ENCODE results near the gene TRPV4.

TRPV4 gene

DNA sequence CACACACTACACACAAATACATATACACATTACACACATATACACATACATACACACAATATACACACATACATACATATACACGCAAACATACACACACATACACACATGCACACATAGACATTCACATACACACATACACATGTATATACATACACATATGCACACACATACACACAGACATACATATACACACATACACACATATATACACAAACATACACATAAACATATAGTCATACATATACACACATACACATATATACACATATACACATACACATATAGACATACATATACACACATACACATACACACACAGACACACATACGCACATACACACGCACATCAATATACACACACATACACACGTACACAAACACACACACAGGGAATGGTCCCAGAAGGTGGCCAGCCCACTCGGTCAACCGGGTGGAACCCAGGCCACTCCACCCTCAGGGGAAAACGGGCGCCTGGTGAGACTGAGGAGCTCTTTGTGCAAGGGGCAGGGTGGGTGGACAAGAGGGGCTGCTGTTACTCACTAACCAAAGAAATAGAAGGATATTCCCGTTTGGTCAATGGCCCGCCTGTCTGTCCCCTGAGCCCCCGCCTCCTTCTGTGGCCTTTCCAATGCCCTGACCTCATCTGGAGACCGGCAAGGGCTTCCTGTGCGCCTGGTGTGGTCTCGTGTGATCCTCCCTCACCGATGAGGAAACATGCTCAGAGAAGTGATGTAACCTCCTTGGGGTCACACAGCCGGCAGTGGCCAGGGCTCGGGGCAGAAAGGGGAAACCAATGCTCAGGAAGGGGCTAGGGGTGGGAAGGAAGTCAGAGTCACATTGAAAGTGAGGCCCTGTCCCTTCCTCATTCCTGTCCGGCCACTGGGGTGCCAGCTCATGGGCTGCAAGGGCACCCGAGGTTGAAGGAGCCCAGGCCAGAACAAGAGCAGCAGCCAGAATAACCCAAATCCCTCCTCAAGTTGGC lies 5.3 kb downstream of the TRPV4 start:
- ATAC-seq: no peak

DNA sequence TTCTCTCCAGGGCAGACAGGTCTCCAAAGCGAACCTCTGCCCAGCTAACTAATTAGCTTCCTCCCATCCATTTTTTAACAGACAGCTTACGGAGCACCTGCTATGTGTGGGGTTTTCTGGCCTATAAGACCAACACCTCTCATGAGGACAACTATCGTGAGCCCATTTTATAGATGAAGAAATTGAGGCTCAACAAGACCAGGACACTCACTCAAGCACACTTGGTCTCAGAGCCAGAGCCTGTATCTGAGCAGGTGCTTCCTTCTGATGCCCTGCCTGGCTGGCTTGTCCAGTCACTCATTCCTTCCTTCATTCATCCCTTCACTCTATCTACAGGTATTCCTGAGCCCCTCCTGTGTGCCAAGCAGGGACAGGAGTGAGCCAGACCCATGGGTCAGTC lies 6.1 kb downstream of the TRPV4 start:
- ATAC-seq: no peak

DNA sequence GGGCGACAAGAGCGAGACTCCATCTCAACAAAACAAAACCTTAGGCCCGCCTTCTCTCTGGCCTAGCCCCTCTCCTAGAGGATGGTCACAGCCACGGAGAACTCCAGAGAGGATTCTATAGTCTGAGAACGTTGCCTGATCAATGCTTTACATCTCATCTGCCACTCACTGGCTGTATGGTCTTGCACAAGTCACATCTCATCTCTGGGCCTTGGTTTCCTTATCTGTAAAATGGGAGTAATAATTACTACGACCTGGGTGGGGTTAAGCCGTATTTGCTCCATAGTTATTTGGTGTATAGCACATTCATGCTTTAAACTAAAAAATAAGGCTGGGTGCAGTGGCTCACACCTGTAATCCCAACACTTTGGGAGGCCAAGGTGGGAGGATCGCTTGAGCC lies 8.5 kb downstream of the TRPV4 start:
- ATAC-seq: no peak

DNA sequence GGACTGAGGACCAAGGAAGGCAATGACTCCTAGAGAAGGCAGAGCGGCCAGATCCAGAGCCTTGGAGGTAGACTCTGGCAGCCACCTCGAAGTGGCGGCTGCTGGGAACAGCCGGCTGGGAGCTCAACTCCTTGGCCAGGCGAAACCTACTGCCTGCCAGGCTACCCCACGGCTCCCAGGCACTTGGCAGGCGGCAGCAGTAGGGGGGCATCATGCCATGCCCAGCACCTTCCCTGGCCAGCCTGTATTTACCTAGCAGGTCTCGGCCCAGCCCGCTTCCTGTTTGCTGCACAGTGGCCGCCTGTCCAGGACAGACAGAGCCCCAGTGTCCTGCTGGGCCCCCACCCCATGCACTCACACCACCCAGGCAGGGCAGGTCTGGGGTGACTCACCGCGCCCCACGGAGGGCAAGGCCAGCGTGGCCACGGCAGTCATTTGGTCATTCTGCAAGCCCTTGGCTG lies 10.2 kb downstream of the TRPV4 start:
- no peak for ATAC-seq

DNA sequence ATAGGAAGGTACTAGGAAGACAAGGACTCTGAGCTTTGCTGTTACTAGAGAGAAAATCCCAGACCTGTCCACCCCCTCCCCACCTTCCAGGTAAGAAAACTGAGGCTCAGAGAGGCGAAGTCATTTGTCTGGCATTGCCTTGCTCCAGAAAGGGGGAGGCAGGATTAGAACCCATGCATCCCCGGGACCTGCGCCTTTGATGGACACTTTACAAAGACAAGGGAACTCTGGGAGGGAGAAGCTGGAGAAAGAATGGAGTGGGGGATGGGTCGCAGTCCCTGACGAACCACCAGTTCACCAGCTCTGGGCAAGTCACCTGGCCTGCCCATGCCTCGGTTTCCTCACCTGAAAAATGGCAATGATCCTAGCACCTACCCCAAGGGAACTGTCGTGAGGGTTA lies 10.8 kb downstream of the TRPV4 start:
- ATAC-seq: no peak

DNA sequence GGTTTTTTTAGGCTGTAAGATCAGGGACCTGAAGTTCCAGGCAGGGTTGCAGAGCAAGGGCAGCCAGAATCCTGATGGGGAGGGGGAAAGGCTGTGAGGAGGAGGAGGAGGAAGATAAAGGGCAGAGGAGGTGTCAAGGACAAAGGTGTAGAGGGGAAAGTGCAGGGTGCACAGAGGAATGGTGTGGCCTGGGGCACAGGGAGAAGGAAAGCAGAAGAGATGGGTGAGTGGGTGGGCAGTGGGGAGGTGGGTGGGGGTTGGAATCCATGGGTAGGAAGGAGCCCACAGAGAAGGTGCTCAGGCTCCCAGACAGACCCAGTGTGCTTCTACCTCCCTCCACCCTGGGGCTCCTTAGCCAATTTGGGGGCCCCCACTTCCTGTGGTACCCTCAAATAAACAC lies 11.2 kb downstream of the TRPV4 start:
- no peak for ATAC-seq

DNA sequence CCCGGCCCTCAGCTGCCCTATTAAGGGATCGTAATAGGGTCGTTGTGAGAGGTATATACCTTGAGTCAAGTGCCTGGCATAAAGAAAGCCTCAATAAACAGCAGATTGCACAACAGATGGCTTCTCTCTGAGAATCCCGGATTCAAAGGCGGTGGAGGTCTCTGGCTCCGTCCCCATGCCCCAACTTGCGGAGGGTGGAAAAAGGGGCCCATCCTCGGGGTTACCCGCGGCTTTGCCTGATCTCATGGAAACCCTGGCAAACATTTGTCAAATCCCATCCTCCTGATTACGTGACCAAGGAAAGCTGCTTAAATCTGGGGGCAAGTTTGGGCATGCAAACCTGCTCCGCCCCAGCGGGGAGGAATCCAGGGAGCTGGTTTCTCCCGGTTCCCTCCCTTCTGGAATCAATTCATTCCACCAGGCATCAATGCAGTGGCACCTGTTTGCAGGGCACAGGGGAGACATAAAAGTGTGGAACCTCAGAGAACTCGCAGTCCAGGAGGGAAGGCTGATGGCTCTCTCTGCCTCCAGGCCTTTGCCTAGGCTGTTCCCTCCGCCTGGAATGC lies 12.3 kb downstream of the TRPV4 start:
- no peak for ATAC-seq

DNA sequence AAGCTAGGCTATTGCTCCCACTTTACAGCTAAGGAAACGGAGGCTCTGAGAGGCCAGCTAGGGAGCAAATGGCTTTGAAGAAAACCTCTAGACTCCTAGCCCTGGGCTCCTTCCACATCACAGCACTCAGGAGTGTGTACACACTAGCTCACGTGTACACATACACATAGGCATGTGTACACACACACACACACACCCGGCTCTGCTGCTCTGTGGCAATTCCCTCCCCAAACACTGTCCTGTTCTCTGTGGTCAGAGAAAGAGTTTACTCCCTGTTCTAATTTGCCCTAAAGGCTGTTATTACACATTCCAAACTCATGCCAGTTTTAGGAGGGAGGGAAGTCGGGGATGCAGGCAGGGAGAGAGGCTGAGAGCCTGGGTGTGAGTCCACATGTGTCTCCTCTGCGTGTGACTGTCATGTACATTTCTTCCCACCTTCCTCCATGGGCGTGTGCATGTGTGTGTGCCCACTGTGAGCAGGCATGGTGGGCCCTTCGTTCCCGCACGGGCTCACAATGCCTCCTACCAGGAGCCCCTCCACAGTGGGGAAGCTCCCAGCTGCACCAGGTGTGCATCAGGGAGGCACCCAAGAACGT lies 14.2 kb downstream of the TRPV4 start:
- no peak for ATAC-seq

DNA sequence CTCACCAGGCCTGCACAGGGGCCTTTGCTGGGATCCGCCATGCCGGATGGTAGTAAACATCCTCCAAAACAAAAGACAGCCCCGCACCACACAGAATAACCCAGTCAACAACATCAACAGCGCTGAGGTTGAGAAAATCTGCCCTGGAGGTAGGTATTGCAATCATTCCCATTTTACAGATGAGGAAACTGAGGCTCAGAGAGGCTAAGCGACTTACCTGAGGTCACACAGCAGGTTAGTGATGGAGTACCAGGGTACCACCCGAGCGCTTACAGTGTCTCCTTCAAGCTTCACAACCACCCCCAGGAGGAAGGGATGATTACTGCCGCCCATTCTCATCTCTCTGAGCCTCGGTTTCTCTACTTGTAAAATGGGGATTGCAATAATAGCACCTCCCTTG lies 14.9 kb downstream of the TRPV4 start:
- ATAC-seq: no peak

DNA sequence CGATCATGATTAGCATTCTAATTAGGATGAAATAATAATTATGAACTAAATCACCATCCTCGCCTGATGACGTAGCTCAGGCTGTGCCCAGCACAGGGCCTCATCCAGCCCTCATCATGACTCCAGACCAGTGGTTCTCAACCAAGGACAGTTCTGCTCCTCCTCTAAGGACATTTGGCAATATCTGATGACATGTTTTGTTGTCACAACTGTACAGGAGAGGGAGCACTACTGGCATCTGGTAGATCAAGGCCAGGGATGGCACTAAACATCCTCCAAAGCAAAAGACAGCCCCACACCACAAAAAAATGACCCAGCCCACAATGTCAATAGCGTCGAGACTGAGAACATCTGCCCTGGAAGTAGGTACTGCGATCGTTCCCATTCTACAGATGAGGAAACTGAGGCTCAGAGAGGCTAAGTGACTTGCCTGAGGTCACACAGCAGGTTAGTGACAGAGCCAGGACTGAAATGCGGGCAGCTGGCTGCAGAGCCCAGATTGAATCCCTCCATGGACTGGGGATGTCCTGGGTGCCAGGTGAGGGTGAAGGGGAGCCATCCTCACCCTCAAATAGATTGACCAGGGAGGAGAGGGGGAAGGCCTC lies 15.5 kb downstream of the TRPV4 start:
- no peak for ATAC-seq

DNA sequence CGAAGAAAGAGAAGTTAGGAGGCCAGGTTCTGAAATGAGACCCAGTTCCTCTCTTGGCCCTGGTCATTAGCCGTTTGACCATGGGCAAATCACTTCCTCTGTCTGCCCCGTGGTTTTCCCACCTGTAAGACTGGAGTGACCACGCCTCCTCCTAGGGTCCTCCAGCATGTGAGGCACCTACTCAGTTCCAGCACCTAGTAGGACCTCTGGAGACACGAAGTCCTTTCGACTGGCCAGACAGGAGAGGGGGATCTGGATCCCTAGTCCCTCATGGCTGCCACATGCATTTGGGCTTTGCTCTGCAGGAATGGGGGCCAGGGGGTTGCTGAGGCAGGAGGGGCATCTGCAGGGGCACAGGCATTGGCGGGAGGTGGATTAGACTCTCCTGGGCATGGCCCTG lies 16.3 kb downstream of the TRPV4 start:
- no peak for ATAC-seq

DNA sequence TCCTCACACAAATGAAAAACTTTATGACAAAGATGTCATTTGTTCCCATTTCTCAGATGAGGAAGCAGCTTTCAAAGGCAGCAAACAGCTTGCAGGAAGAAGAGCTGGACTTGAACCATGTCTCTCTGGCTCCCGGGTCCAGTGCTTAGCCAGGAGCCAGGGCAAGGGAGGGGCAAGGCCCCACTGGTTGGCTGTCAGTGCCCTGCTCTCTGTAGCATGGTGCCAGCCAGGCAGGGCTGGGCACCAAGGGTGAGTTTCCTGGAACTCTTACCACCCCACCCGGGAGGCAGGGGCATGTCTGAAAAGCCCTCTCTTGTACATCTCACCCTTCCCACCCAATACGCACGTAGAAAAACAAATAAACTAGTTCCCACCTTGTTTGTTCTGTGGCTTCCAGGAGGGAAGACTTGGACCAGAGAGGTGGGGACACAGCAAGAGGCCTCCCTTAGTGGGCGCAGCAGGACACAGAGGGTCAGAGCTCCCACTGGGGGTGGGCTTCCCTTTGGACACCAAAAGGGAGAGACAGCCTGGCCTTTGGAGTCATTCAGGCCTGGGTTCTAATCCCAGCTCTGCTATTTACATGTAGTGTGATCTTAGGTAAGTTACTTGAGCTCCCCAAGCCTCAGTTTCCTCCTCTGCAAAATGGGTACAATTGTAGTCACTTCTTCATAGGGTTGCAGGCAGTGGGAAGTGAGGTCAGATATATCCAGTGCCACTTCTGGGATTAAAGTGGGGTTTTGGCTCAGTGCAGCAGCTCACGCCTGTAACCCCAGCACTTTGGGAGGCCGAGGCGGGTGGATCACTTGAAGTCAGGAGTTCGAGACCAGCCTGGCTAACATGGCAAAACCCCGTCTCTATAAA lies 17.2 kb downstream of the TRPV4 start:
- no peak for ATAC-seq

DNA sequence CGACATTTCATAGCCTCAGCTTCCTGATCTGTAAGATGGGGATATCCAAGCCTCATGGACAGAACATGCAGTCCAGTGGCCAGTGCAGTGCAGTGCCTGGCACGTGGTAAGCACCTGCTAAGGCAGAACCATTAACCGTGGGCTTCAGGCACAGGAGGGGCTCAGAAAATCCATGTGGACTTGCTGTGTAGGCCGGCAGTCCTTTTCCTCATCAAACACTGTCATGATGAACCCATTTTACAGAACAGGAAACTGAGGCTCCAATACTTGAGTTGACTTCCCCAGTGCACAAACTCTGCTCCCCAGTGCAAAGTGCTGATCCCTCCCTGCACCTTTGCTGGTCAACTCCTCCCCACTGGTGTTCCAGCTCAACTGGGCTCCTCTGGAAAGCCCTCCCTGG lies 18.0 kb downstream of the TRPV4 start:
- no peak for ATAC-seq

DNA sequence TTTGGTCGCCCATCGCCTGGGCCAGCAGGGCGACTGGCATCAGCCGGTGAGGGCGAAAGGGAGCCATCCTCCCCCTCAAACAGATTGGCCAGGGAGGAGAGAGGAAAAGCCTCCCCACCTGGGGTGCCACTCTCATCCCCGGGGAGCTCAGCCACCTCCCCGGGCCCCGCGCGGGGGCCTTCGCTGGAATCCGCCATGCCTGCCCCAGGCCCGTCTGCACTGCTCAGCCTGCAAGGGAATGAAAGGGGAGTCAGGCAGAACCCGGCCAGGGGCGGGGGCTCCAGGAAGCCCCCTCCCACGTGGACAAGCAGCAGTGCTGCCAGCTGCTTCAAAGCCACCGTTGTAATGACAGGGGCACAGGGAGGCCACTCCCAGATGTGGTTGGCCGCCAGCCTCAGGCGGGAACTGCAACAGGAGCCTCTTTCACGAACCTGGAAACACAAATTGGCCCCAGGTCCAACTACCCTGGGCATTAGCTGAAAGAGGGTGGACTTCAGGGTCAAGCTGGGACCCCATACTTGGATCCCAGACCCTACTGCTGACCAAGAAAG lies 18.5 kb downstream of the TRPV4 start:
- ATAC-seq: no peak

DNA sequence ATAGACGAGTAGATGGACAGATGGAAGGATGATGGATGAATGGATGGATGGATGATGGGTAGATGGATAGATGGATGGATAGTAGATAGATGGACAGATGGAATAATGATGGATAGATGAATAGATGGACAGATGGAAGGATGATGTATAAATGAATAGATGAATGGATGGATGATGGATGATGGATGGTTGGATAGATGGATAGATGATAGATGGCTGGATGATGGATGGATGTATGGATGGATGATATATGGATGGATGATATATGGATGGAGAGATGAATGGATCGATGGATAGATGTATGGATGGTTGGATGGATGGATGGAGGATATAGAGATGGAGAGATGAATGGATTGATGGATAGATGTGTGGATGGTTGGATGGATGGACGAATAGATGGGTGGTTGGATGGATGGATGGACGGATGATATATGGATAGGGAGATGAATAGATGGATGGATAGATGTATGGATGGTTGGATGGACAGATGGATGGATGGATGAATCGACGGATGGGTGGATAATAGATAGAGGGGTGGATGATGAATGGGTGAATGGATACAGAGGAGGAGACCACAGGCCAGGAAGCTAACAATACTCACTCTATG lies 19.3 kb downstream of the TRPV4 start:
- ATAC-seq: no peak

DNA sequence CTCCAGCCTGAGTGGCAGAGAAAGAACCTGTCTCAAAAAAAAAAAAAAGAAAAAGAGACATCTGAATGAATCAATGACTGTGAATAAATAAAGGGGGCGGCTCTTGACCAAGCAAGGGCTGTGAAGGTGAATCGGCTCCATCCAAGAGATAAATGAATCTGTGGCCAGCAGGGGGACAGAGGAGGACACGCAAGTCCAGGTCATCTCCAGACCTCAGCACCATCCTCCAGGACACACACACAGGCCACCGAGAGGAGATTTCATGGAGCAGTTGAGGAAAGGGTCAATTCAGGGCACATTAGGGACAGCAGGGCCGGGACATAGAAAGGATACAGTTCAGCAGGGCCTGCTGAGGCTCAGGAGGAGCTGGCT lies 21.6 kb downstream of the TRPV4 start:
- ATAC-seq: no peak

DNA sequence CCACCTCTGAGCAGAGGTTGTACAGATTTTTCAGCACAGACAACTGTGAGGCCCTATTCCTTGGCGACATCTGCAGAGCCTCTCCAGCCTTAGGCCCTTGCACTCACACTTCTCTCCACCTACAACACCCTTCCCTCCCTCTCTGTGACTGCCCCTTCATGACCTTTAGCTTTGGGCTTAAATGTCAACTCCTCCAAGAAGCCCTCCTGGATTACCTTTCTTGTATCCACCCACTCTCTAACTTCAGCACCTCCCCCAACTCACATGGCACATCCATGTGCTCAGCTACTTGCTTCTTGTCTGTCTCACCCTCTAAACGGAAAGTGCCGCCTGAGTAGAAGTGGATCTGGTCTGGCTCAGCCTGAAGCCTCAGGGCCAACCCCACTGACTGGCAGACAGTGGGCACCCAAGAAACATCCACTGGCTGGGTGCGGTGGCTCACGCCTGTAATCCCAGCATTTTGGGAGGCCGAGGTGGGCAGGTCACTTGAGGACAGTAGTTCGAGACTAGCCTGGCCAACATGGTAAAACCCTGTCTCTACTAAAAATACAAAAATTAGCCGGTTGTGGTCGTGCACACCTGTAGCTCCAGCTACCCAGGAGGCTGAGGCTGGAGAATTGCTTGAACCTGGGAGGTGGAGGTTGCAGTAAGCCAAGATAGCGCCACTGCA lies 22.1 kb downstream of the TRPV4 start:
- no peak for ATAC-seq

DNA sequence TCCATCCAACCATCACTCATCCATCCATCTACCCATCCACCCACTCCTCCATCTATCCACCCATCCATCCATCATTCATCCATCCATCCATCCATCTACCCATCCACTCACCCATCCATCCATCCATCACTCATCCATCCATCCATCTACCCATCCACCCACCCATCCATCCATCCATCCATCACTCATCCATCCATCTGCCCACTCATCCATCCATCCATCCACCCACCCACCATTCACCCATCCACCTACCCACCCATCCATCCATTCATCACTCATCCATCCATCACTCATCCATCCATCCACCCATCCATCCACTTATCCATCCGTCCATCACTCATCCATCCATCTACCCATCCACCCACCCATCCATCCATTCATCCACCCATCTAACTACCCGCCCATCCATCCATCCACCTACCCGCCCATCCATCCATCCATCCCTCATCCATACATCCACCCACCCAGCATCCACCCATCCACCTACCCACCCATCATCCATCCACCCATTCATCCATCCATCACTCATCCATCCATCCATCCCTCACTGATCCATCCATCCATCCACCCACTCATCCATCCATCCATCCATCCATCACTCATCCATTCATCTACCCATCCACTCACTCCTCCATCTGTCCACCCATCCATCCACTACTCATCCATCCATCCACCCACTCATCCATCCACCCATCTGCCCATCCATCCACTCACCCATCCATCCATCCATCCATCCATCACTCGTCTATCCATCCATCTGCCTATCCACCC lies 24.1 kb downstream of the TRPV4 start:
- no peak for ATAC-seq

DNA sequence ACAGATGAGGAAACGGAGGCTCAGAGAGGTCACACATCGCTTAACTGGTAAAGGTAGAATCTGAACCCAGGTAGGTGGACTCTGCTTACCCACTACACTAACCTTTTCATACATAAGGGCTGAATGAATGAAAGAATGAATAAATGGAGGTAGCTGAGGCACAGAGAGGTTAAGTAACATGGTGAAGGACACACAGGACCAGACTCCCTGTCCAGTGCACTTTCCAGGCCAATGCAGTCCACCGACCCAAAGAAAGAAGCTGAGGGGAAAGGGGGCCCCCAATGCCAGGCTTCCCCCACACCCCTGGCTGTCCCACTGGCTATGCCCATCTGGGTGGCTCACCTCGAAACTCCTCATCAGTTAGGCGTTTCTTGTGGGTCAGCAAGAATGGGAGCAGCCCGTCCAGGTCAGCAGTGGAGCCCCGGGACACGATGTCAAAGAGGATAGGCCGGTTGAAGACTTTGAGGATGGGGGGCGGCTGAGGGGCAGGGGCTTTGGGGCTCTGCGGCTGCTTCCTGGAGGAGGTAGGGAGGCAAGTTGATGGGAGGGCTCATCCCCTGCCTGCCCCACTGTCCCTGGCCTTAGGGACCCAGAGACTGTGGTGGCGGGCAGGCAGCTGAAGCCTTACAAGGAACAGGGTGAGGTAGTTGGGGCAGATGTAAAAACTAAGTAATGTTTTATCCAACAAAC lies 25.1 kb downstream of the TRPV4 start:
- ATAC-seq: no peak
